Neutrophil (primary cell): Measurements from ENCODE around the gene ZNF311.

ENCODE experiments used
- H3K27ac ChIP-seq: fragments of 200-600 bp; sonication (generic); 2 replicates; pipeline ENCODE4 v1.5.1; 2016; ENCODE audit warnings: mild to moderate bottlenecking, moderate library complexity
- H3K27me3 ChIP-seq: fragments of 200-600 bp; sonication (generic); 2 replicates; pipeline ENCODE4 v1.6.0; 2016; ENCODE audit warnings: mild to moderate bottlenecking
- H3K36me3 ChIP-seq: fragments of 200-600 bp; sonication (generic); 2 replicates; pipeline ENCODE4 v1.5.1; 2017
- H3K4me1 ChIP-seq, 2 experiments: fragments of 200-600 bp in 1 of 2; sonication (generic) in 1 of 2; 1 replicate in 1 of 2; 2 replicates in 1 of 2; pipeline versions ENCODE4 v1.5.1 to v1.6.1; 2013 to 2016; ENCODE audit warnings: low read depth in 1 of 2, low read length in 1 of 2, mild to moderate bottlenecking in 1 of 2, moderate library complexity in 1 of 2; ENCODE audit not compliant: control insufficient read depth in 1 of 2, insufficient read depth in 1 of 2
- H3K4me3 ChIP-seq, 2 experiments: fragments of 200-600 bp in 1 of 2; sonication (generic) in 1 of 2; 1 replicate in 1 of 2; 2 replicates in 1 of 2; pipeline ENCODE4 v1.5.1; 2013 to 2016; ENCODE audit warnings: low read depth in 1 of 2, low read length in 1 of 2, mild to moderate bottlenecking in 1 of 2, moderate library complexity in 1 of 2
- H3K9me3 ChIP-seq: fragments of 200-600 bp; sonication (generic); 2 replicates; pipeline ENCODE4 v1.5.1; 2016
- TF ChIP-seq, protein P1 (sequence below): fragments of 200-600 bp; sonication (generic); IDR thresholded peaks from 2 replicates; pipeline ENCODE4 v1.5.1; 2016; ENCODE audit warnings: antibody characterized with exemption

Gene ZNF311

DNA sequence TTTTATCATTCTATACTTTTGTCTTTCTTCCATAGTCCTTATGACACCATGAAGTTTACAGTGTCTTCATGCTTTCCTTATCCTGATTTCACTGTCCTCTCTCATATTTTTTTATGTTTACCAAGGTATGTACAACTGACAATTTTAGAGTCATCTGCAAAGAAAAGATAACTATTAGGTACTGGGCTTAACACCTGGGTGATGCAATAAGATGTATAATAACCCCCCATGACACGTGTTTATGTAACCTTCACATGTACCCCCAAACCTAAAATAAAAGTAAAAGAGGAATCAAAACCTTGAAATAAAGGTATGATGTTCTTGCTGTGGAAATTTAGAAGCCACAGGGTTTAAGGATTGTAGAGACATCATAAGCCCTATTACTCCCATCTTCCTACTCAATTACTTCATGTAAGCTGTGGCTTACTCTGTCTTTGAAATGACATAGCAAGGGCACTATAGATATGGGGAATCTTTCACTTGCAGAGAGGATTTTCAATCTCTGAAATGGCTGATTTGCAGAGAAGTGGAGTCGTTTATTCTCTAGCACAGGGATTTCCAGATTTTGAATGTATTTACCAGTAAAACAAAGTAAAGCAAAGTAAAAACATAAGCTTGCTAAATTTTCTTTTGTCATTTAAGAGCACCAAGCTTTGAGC is 20.9 kb upstream of the ZNF311 start:
- Histone ChIP-seq H3K9me3 (no peaks in the 10 kb centered on the region), H3K27ac (no peak overlapping the region), H3K4me1 (no peaks in the 10 kb centered on the region), H3K27me3 (peaks cover 87% of the 10 kb centered on the region), H3K4me3 (no peak overlapping the region), H3K36me3 (no peaks in the 10 kb centered on the region)
- TF ChIP-seq, protein P1, sequence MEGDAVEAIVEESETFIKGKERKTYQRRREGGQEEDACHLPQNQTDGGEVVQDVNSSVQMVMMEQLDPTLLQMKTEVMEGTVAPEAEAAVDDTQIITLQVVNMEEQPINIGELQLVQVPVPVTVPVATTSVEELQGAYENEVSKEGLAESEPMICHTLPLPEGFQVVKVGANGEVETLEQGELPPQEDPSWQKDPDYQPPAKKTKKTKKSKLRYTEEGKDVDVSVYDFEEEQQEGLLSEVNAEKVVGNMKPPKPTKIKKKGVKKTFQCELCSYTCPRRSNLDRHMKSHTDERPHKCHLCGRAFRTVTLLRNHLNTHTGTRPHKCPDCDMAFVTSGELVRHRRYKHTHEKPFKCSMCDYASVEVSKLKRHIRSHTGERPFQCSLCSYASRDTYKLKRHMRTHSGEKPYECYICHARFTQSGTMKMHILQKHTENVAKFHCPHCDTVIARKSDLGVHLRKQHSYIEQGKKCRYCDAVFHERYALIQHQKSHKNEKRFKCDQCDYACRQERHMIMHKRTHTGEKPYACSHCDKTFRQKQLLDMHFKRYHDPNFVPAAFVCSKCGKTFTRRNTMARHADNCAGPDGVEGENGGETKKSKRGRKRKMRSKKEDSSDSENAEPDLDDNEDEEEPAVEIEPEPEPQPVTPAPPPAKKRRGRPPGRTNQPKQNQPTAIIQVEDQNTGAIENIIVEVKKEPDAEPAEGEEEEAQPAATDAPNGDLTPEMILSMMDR: no peak

DNA sequence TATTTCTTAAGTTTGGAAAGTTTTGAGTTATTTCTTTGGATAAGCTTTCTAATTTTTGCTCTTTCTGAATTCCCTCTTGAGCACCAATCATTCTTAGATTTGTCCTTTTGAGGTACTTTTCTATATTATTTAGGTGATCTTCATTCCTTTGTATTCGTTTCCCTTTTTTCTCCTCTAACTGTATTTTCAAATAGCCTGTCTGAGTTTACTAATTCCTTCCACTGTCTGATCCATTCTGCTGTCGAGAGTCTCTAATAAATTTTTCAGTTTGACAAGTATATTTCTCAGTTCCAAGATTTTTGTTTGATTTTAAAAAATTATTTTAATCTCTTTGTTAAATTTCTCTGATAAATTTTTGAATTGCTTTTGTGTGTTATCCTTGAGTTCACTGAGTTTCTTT is 16.3 kb upstream of the ZNF311 start:
- Histone ChIP-seq H3K9me3 (no peaks in the 10 kb centered on the region), H3K36me3 (no peaks in the 10 kb centered on the region), H3K27me3 (peaks cover 91% of the 10 kb centered on the region), H3K27ac (no peak overlapping the region), H3K4me3 (no peak overlapping the region), H3K4me1 (peaks cover 7 to 8% of the 10 kb centered on the region in 2 experiments)
- TF ChIP-seq, protein P1: no peak

DNA sequence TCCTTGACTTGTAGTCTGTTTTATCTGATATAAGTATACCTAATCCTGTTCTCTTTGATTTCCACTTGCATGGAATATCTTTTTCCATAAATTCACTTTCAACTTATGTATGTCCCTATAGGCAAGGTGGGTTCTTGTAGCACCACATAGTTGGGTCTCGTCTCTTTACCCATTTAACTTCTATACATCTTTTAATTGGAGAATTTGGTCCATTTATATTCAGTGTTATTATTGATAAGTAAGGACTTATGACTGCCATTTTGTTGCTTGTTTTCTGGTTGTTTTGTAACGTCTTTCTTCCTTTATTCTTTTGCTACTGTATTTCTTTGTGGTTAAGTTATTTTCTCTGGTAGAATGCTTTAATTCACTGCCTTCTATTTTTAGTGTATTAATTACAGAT is 14.5 kb upstream of the ZNF311 start:
- Histone ChIP-seq H3K9me3 (peaks cover 5% of the 10 kb centered on the region), H3K27ac (no peak overlapping the region), H3K36me3 (no peaks in the 10 kb centered on the region), H3K4me1 (peaks cover 13 to 14% of the 10 kb centered on the region in 2 experiments), H3K27me3 (peaks cover 91% of the 10 kb centered on the region), H3K4me3 (no peak overlapping the region)
- TF ChIP-seq, protein P1: no peak

DNA sequence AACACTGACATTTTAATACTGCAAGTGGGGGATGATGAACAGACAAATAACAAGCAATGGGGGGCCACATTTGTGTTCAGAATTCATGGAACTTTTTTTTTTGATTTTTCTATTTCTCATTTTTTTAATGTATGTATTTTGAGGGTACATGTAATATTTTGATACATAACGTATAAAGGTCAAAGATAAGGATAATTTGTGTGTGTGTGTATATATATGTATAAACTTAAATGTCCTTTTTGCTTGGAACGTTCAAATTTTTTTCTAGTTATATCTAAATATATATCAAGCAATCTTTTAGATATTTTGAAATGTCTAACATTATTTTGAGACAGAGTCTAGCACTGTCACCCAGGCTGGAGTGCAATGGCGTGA is 12.3 kb upstream of the ZNF311 start:
- Histone ChIP-seq H3K27me3 (peaks cover 98% of the 10 kb centered on the region), H3K9me3 (peaks cover 5% of the 10 kb centered on the region), H3K36me3 (no peaks in the 10 kb centered on the region), H3K4me1 (peaks cover 13 to 14% of the 10 kb centered on the region in 2 experiments), H3K27ac (no peak overlapping the region), H3K4me3 (no peak overlapping the region)
- TF ChIP-seq, protein P1: no peak

DNA sequence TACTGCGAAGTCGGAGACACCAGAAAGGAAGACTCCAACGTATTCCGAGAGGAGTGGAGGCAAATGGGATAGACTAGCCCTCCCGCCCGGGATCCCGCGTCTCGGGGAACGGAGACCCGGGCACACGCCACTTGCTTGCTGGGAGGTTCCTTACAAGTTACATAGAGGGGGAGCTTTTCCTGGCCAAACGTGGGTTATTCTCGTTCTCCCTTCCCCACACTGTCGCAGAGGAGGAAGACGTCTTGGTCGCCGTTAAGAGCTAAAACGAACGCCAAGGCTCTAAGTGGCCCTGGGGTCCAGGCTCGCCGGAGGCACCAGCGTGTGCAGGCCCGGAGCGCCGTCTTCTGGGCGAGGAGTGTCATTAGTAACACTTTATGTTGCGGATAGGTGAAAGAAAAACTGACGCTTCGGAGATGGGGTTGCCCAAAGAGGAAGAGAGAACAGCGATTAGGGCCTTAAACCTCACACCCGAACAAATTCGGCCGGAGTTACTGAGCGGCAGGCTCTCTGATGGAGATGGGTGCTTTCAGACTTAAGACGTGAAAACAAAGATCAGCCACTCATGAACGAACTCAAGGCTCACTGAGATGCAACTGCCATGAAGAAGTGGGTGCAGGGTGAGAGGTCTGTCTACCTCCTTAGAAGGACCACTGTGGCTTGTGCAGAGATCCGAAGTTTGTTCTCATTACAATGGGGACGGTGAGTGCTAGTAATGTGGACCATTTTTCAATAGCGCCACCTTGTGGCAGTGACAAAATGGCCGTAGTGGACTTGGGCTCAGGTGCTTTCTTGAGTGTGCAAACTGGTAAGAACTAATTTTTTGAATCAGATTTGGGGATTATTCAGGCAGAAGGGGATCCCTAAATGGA is 11.7 kb upstream of the ZNF311 start:
- Histone ChIP-seq H3K27me3 (peaks cover 98% of the 10 kb centered on the region), H3K36me3 (no peaks in the 10 kb centered on the region), H3K4me1 (peaks cover 13 to 15% of the 10 kb centered on the region in 2 experiments), H3K9me3 (peaks cover 5% of the 10 kb centered on the region), H3K4me3 (peak overlapping the region; percentile 31 to 58), H3K27ac (no peak overlapping the region)
- TF ChIP-seq, protein P1: peak; percentile 77
